Erythroblast (primary cell): Measurements from ENCODE around the gene SLC35E3.

ENCODE experiments used
- GATA1 ChIP-seq: IDR thresholded peaks from 2 replicates; pipeline ENCODE4 v1.6.1; 2011; ENCODE audit warnings: low read depth, mild to moderate bottlenecking, control low read depth, low read length, moderate library complexity
- POLR2A ChIP-seq: IDR thresholded peaks from 2 replicates; pipeline ENCODE4 v1.6.1; 2011; ENCODE audit warnings: mild to moderate bottlenecking, low read length

- TF ChIP-seq POLR2A (no peak), GATA1 (no peak)
Observed at GRCh38 chr12:68759852-68760251, 13.9 kb downstream of the SLC35E3 start.
